HUDEP-2 (cell line): ENCODE results near the gene KSR1.
"Not testable (repeated sequence)": the region's sequence is repeated elsewhere in the genome, so short reads cannot be mapped to it uniquely, and the experiment has no call there.

Source experiments
- DNase-seq, 76 experiments: peaks; one replicate each; lab custom pipeline; 2025; ENCODE audit not compliant: unreplicated experiment in 76 of 76; lab: John Stamatoyannopoulos, UW

KSR1 gene

DNA sequence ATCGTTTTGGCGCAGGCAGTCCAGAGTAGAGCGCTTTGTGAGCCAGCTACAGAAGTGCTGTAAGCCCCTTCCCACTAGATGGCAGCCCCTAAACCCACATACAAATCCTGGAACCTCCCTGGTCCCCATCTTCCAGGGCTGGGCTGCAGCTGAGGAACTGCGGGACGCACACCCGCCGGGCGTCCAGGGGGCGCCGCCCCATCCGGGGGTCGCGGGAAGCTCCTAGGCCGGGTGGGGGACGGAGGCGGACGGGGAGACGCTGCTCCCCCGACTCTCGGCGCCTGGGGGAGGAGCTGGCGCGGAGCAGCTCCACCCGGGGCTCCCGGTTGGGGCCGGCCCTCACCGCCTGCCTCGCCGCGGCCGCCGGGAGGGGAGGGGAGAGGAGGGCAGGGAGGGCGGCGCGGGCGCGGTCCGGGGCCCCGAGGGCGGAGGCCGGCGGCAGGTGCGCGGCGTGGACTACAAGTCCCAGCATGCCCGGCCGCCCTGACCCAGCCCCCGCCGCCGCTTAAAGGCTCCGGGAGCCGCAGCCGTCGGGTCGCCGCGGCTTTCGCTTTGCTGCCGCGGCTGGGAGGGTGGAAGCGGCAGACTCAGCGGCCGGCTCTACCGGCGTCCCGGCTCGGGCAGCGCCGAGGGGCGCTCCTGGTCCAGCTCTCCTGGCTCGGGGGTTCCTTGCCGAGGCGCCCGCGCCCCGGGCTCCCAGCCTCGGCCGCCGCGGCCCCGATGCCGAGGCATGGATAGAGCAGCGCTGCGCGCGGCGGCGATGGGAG is at the start of gene KSR1:
KSR1 (plus strand) TSS at position 535 of the 767 bp plus-strand sequence; CDS start at position 731, 196 bp downstream.
- DNase-seq, result peak in 56 of 76 experiments; percentile 17 to 74 (median 50)

DNA sequence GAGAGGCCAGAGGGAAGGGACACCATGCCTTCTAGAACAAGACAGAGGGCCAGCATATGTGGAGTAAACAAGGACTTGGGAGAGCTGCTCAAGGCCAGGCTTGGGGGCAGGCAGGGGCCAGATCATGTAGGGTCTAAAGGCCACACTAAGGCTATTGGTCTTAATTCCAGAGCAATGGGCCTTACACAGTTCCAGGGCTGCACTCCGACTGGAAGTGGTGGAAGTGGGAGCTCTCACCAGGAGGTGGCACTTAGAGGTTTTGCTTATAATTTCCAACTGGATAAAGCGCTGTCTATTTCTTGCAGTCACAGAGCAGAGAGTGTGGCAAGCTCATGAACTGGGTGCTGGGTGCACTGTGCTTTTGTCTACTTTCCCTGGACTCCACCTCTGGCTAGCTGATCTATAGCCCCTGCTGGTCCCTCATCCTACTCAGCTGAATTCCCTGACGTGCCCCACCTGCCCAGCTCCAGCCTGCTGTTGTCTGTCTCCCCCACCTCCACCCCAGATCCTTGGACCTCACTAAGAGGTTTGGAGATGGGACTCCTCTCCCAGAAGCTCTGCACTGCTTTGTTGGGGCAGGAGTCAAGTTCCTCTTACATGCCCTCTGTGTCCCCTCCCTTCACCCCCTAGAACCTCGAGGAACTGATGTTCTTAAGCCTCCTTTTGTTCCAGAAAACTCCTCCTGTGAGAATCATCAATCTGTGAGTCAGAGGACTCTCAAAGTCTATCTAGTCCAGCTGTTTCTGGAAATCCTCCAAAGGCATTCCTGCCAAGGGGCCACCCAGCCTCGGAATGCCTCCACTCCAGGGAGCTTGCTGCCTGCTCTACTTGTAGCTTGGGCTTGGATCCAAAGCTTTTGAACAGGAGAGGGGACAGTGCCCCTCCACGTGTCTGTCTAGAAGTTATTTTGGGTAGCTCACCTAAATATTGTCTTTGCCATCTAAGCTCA is 48.1 kb upstream of the KSR1 start:
- no peak for DNase-seq

DNA sequence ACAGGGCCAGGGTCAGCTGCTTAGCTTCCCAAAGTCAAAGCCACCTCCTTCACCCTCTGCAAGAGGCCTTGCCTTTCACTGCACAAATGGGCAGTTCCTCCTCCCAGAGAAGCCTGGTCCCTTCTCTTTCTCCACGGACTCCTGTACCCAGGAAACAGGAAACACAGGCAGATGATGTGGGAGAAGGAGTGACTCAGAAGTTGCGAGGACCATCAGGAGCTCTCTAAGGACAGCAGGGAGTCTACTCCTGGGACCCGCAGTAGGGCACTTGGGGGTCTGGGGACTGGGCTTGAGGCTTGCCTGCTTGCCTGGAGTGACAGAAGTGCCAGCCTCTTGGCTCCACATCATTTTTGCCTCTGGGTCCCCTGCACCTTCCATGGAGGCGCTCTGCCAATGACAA is 47.4 kb upstream of the KSR1 start:
- DNase-seq, result no peak

DNA sequence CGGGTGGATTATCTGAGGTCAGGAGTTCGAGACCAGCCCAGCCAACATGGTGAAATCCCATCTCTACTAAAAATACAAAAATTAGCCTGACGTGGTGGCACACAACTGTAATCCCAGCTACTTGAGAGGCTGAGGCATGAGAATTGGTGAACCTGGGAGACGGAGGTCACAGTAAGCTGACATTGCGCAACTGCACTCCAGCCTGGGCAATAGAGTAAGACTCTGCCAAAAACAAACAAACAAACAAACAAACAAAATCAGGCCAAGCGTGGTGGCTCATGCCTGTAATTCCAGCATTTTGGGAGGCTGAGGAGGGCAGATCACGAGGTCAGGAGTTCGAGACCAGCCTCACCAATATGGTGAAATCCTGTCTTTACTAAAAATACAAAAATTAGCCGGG is 44.1 kb upstream of the KSR1 start:
- DNase-seq, result not testable (repeated sequence)

DNA sequence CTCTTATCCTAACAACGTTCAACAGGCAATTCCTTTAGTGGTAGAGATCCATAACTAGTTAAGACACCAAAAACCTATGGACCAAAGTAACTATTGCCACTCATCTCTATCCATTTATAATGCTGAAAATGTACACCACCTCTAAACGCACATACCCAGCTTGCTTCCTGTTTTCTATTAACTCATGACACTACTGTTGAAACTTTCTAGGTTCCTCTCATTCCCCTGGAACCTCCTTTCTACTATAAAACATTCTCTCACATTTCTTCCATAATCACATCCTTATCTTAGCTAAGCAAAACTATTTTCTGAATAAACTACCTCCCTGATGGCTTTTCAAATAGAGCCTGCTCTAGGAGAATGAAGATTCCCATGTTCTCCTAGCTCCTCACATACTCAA is 42.9 kb upstream of the KSR1 start:
- no peak for DNase-seq

DNA sequence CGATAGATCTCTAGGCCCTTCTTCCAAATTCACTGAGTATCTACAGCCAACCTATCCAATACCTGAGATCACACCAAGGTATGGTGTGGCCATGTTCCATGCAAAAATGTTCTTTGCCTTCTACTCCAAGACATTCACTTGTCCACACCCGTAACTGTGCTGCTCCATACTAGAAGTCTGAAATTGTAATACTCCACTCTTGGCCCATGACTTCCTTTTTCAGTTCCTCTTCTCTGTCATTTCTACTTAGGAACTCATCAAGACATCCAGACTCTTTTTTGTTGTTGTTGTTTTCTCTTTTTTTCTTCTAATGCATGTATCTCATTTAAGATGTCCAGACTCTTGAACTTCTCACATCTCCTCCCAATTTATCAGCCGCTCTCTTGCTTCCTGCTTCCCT is 42.5 kb upstream of the KSR1 start:
- no peak for DNase-seq

DNA sequence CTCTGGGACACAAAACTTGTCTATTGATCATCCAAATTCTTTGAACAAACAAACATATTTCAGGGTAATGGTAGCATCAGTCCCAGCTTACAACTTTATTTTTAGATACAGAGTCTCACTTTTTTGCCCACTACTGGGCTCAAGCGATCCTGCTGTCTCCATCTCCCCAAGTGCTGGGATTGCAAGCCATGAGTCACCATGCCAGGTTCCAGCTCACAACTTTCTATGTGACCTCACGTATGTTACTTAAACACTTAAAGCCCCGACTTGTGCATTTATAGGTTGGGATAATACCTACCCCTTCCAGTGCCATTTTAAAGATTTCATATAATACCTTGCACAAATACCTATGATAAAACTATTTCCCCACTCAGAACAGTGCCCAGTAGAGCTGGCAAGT is 42.0 kb upstream of the KSR1 start:
- no peak for DNase-seq

DNA sequence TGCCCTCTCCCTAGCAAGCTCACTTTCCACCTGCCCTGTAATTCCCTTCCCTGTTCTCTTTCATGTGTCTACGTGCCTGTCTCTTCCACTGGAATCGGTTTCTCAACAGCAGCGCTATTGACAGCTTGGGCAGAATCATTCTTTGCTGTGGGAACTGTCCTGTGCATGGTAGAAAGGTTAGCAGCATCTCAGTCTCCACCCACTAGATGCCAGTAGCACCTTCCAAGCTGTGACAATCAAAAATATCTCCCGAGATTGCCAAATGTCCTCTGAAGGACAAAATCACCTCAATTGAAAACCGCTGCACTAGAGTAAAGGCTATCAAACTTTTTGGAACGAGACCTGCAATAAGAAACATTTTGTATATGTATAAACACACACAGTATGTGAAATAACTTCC is 41.6 kb upstream of the KSR1 start:
- peak in 1 of 76 experiments; percentile 3 for DNase-seq

DNA sequence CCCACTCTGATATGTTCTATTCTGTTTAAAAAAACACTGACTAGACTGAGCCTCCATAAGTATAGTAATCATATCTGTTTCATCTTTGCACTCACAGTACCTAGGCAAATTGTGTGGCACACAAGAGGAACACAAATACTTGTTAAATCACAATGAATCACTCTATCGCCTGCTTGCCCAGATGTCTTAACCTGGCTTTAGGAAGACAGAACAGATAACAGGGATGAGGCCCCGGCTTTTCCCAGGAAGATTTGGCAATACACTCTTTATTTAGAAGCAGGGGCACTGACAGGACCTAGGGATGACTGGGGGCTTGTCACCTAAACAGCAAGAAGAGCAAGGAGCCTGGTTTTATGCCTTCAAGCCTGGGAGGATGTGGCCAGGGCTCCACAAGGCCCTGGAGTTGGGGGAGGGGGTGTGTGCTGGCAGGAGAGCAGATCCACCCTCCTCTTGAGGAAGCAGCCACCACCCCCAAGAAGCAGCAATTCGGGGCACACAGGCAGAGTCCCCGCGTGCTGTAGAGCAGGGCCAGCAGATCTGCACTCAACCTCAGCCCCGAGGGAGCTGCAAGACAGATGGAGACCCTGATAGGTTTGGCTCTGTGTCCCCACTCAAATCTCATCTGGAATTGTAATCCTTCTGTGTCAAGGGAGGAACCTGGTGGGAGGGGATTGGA is 41.0 kb upstream of the KSR1 start:
- no peak for DNase-seq

DNA sequence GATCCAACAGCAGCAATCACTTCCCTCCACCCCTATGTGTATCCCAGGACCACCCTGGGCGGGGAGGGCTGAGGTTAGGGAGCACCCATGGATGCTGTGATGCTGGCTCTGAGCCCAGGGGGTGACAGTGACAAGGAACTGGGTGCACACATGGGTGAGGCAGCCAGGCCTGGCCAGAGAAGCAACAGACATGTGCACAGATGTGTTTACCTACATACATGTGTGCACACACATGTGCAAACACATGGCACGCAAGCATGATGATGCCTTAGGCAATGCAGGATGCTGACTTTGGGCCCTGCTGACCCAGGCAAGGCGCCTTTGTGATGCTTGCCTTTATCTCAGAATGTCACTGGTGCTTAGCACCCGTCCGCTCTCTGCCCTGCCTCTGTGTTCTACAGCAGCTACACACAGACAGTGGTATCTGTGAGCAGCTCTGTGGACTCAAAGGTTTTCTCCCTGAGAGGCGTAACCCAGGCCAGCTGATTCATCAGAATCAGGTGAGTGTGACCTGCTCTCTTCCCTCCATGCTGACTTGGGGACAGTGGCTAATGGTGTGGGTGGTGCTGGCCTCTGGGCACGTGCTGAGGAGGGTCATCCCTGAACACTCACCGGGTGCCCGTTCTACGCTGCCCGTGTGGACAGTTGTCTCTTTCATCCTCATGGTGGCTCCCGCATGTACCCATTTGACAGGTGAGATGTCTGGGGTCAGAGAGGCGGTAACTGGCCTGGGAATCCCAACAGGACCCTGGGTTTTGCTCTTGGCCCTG is 38.5 kb upstream of the KSR1 start:
- DNase-seq, result no peak

DNA sequence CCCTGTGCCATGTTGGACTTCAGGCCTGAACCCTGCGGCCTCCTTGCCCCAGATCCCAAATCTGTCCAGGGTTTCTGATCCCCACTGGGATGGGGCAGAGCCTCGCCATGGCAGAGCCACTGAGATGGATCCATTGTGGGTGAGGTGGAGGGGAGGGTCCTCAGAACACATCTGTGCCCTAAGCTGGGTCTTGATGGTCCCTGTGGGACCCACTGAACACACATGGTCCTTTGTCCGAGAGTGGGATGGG is 38.0 kb upstream of the KSR1 start:
- no peak for DNase-seq

DNA sequence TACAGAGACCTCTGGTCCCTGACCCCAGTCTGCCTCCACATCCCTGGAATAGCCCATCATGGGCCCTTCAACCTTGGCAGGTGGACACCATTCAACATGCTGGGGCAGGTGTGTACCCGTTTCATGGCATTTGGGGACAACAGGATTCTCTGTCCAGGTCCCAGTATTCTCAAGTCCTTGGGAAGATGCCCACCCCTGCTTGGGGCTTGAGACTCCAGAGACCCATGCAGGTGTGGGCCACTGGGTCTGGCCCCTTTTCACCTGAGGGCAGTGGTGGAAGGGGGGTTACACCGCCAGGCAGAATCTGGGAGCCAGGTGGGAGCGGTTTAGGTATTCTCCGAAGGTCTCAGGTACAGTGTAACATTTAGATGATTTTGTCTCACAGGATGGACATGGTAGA is 37.1 kb upstream of the KSR1 start:
- DNase-seq, result no peak

DNA sequence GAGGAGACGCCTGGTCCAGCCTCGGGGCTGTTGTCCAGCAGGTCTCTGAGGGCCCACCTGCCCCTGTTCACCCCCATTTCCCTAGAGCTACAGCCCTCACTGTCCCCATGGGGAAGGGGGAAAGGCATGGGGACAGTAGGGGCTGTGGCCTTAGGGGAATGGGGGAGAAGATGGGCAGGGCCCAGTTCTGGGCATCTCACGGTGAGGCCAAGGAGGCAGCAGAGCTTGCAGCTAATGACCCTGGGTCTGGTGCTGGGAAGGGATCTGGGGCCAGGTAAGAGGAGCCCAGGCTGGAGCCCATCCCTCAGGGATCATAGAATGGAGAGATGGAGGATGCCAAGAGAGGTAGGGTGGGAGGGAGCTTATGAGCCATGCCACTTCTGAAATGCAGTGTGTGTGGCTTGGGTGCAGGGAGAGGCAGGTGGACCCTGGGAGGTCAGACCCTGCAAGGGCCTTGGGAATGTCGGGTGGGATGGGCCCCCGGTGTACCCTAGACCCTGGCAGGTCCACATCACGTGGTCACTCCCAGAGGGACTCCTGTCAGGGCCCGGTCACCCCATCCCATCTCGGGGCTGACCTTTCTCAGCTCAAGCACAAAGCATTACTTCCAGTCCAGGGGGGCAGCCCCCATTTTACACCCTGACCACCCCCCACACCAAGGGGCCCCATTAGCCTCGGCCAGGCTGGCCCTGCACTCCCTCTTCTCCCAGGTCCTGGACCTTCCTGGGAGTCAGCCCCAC is 35.9 kb upstream of the KSR1 start:
- no peak for DNase-seq

DNA sequence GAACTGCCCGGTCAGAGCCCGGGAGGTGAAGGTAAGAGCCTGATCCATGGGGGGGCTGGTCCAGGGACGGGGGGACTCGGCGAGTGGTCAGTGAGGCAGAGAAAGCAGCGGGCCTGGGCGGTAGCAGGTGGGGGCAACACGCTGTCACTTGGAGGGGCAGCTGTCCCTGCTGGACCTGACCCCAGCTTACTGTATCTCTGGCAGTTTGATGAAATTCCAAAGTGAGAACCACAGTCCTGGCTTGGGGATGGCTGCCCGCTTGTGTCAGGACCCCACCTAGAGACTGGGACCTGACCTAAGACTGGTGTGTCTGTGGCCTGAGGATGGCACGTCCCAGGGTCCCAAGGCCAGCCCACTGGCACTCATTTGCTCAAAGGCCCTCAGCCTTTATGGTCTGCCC is 35.1 kb upstream of the KSR1 start:
- no peak for DNase-seq

DNA sequence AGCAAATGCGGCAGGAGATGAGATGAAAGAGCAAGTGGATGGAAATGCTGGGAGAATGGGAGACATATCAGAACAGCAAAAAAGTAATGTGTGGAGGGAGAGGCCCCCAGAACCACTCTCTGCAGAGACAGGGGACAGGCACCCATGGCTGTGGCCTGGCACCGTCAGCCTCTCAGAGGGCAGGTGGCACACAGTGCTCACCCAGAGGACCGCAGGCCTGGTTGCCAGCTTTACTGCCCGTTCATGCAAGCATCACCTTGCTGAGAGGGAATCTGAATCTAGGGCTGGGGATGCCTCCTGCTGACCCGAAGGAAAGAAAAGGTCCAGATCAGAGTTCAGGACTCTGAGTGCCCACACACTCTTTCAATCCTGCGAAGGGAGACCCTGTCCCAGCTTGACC is 34.6 kb upstream of the KSR1 start:
- not testable (repeated sequence) for DNase-seq

DNA sequence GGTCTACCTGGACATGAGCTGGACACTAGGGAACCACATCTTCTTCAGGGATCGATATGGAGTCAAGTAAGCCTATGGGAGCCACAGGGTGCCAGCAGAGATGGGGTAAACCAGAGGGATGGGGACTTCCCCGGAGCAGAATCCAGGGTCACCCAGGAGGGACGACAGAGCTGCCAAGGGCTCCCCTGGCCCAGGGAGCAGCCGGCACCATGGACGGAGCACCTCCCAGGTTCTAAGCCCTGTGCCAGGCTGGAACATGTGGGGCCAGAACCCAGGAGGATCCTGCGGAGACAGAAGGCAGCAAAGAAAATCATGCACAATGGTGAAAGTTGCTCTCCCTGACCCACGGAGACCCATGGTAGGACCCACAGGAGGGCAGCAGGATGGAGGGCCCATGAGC is 33.6 kb upstream of the KSR1 start:
- DNase-seq, result no peak

DNA sequence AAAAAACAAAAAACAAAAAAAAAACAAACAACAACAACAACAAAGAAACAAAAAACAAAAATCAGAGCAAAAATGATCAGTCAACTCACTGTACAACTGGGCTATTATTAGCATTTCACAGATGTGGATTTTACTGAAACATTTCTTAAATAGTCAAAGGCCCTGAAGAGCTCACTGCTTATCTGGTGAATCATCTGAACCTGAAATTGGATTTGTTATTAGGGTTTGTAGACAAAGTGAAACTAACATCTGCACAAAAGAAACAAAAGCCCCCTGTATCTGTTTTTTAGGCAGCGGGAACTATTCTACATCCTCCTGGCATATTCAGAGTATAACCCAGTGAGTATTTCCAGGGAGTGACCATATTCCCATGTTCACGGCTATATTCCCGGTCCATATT is 32.6 kb upstream of the KSR1 start:
- no peak for DNase-seq

DNA sequence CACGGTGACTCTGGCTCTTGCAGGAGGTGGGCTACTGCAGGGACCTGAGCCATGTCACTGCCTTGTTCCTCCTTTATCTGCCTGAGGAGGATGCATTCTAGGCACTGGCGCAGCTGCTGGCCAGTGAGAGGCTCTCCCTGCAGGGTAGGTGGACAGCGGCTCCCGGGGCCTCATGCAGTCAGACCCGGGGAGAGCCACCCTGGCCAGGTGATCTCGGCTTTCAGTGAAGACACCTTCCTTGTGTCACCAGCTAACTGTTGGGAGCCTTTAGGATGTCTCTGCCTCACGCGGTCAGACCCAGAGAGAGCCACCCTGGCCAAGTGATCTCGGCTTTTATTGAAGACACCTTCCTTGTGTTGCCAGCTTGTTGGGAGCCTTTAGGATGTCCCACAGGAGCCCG is 31.7 kb upstream of the KSR1 start:
- DNase-seq, result no peak

DNA sequence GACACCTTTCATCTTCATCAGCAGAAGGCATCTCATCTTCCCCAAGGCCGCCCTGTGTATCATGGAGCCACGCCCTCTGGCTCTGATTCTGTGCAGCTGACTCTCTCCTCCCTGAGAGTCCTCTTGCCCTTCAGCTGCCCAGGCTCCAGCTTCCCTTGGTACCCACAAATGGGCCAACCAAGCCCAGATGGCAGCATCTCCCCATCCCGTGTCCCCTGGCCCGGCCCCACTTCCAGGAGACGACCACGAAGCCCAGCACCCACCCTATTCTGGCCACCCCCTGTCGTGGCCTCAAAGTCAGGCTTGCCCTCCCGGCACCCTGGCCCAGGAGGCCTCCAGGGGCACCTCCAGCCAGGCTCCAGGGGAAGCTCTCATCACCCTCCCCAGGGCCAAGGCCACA is 31.3 kb upstream of the KSR1 start:
- DNase-seq, result peak in 1 of 76 experiments; percentile 1

DNA sequence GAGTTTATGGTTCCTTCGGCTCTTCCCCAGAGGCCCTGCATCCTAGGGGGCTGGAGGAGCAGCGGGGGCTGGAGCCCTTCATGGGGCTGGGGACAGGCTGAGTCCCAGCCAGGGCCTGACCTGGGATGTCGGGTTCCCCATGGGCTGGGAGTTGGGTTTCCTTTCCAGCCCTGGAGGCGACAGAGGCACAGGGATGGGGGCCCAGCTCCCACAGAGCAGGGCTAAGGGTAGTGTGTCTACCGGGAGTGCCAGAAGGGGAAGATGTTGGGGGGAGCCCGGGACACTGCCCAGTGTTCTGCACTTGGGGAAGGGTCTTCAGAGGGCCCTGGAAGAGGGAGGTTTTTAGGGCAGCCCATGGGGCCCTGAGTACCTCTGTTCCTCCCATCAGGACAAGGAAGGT is 30.7 kb upstream of the KSR1 start:
- not testable (repeated sequence) for DNase-seq
